ENCODE data around the gene GFM2. TPM values are rescaled to one million over a fixed set of nuclear protein-coding genes. Genes with fewer than 3 reads are reported as not detected.
"Not testable (repeated sequence)": the region's sequence is repeated elsewhere in the genome, so short reads cannot be mapped to it uniquely, and the experiment has no call there.

Gene GFM2
- total RNA-seq, 1 experiment from 2014 or later: 46.8 TPM

- H3K36me3 ChIP-seq (replicated peaks; ENCODE audit: control insufficient read depth, insufficient read depth, low read length): peaks cover 4% of the 10 kb centered on the region
- H3K4me3 ChIP-seq (ENCODE audit: insufficient read depth, low read depth, low read length): no peak overlapping the region
- H3K27me3 ChIP-seq (ENCODE audit: control insufficient read depth, insufficient read depth, low read length): no peaks in the 10 kb centered on the region
- no peak for DNase-seq
These were observed 1.7 kb downstream of the GFM2 start for GRCh38 chr5:74765201-74765600.

- DNase-seq: no peak
- Histone ChIP-seq H3K4me3 (ENCODE audit: insufficient read depth, low read depth, low read length) (no peak overlapping the region), H3K36me3 (replicated peaks; ENCODE audit: control insufficient read depth, insufficient read depth, low read length) (no peaks in the 10 kb centered on the region; the same call in none of the 2 replicates), H3K27me3 (ENCODE audit: control insufficient read depth, insufficient read depth, low read length) (no peaks in the 10 kb centered on the region)
These were observed 3.4 kb downstream of the GFM2 start for GRCh38 chr5:74763504-74763903.

GRCh38 chr5:74762599-74762998, 4.3 kb downstream of the GFM2 start:
- Histone ChIP-seq H3K4me3 (ENCODE audit: insufficient read depth, low read depth, low read length) (no peak overlapping the region), H3K27me3 (ENCODE audit: control insufficient read depth, insufficient read depth, low read length) (no peaks in the 10 kb centered on the region), H3K36me3 (replicated peaks; ENCODE audit: control insufficient read depth, insufficient read depth, low read length) (peaks cover 3% of the 10 kb centered on the region)
- DNase-seq: no peak

GRCh38 chr5:74761241-74761640, 5.7 kb downstream of the GFM2 start:
- Histone ChIP-seq H3K27me3 (ENCODE audit: control insufficient read depth, insufficient read depth, low read length) (no peaks in the 10 kb centered on the region), H3K4me3 (ENCODE audit: insufficient read depth, low read depth, low read length) (no peak overlapping the region), H3K36me3 (replicated peaks; ENCODE audit: control insufficient read depth, insufficient read depth, low read length) (peaks cover 3% of the 10 kb centered on the region)
- no peak for DNase-seq

- DNase-seq; H3K4me3 ChIP-seq (ENCODE audit: insufficient read depth, low read depth, low read length); H3K27me3 ChIP-seq (ENCODE audit: control insufficient read depth, insufficient read depth, low read length); H3K36me3 ChIP-seq (replicated peaks; ENCODE audit: control insufficient read depth, insufficient read depth, low read length): not testable (repeated sequence)
These were observed 18.2 kb downstream of the GFM2 start for GRCh38 chr5:74748742-74749141.

- DNase-seq: no peak
- no peak overlapping the region for H3K4me3 ChIP-seq (ENCODE audit: insufficient read depth, low read depth, low read length)
- peaks cover 4% of the 10 kb centered on the region for H3K36me3 ChIP-seq (replicated peaks; ENCODE audit: control insufficient read depth, insufficient read depth, low read length)
- H3K27me3 ChIP-seq (ENCODE audit: control insufficient read depth, insufficient read depth, low read length): no peaks in the 10 kb centered on the region
These were observed 28.5 kb downstream of the GFM2 start for GRCh38 chr5:74738406-74738805.

- DNase-seq: no peak
- no peaks in the 10 kb centered on the region for H3K27me3 ChIP-seq (ENCODE audit: control insufficient read depth, insufficient read depth, low read length)
- H3K4me3 ChIP-seq (ENCODE audit: insufficient read depth, low read depth, low read length): no peak overlapping the region
- peaks cover 4% of the 10 kb centered on the region for H3K36me3 ChIP-seq (replicated peaks; ENCODE audit: control insufficient read depth, insufficient read depth, low read length)
These were observed 30.2 kb downstream of the GFM2 start for GRCh38 chr5:74736759-74737158.

- no peak for DNase-seq
- Histone ChIP-seq H3K4me3 (ENCODE audit: insufficient read depth, low read depth, low read length) (no peak overlapping the region), H3K36me3 (replicated peaks; ENCODE audit: control insufficient read depth, insufficient read depth, low read length) (peaks cover 14% of the 10 kb centered on the region), H3K27me3 (ENCODE audit: control insufficient read depth, insufficient read depth, low read length) (no peaks in the 10 kb centered on the region)
These were observed 41.6 kb downstream of the GFM2 start for GRCh38 chr5:74725331-74725730.

GRCh38 chr5:74722271-74722670, 44.6 kb downstream of the GFM2 start:
- DNase-seq: no peak
- no peaks in the 10 kb centered on the region for H3K27me3 ChIP-seq (ENCODE audit: control insufficient read depth, insufficient read depth, low read length)
- H3K36me3 ChIP-seq (replicated peaks; ENCODE audit: control insufficient read depth, insufficient read depth, low read length): peaks cover 14% of the 10 kb centered on the region
- H3K4me3 ChIP-seq (ENCODE audit: insufficient read depth, low read depth, low read length): no peak overlapping the region

GRCh38 chr5:74717596-74717995, 49.3 kb downstream of the GFM2 start:
- DNase-seq: no peak
- no peaks in the 10 kb centered on the region for H3K27me3 ChIP-seq (ENCODE audit: control insufficient read depth, insufficient read depth, low read length)

GRCh38 chr5:74693191-74693590, 73.7 kb downstream of the GFM2 start:
- H3K36me3 ChIP-seq (replicated peaks; ENCODE audit: control insufficient read depth, insufficient read depth, low read length): peaks cover 3% of the 10 kb centered on the region; the same call in 1 of the 2 replicates
- H3K27me3 ChIP-seq (ENCODE audit: control insufficient read depth, insufficient read depth, low read length): no peaks in the 10 kb centered on the region
- no peak overlapping the region for H3K4me3 ChIP-seq (ENCODE audit: insufficient read depth, low read depth, low read length)
- no peak for DNase-seq

More at GRCh38 chr5:74717596-74717995, 49.3 kb downstream of the GFM2 start:
- Histone ChIP-seq H3K4me3 (ENCODE audit: insufficient read depth, low read depth, low read length) (no peak overlapping the region), H3K36me3 (replicated peaks; ENCODE audit: control insufficient read depth, insufficient read depth, low read length) (peaks cover 9% of the 10 kb centered on the region)

GRCh38 chr5:74686962-74687751, 79.8 kb downstream of the GFM2 start:
- H3K36me3 ChIP-seq (replicated peaks; ENCODE audit: control insufficient read depth, insufficient read depth, low read length): peaks cover 1% of the 10 kb centered on the region; the same call in 1 of the 2 replicates
- H3K27me3 ChIP-seq (ENCODE audit: control insufficient read depth, insufficient read depth, low read length): no peaks in the 10 kb centered on the region; the same call in 1 of the 2 replicates
- no peak for DNase-seq
- no peak overlapping the region for H3K4me3 ChIP-seq (ENCODE audit: insufficient read depth, low read depth, low read length)

GRCh38 chr5:74685979-74686631, 80.8 kb downstream of the GFM2 start:
- Histone ChIP-seq H3K27me3 (ENCODE audit: control insufficient read depth, insufficient read depth, low read length) (no peaks in the 10 kb centered on the region; the same call in 1 of the 2 replicates), H3K36me3 (replicated peaks; ENCODE audit: control insufficient read depth, insufficient read depth, low read length) (no peaks in the 10 kb centered on the region; the same call in 1 of the 2 replicates), H3K4me3 (ENCODE audit: insufficient read depth, low read depth, low read length) (peak overlapping the region; percentile 89)
- no peak for DNase-seq

- peak within 1 kb of the TSS; percentile 89 for H3K4me3 ChIP-seq (ENCODE audit: insufficient read depth, low read depth, low read length)
- DNase-seq: peak; percentile 96
- H3K27me3 ChIP-seq (ENCODE audit: control insufficient read depth, insufficient read depth, low read length): no peaks in the 10 kb centered on the region; the same call in 1 of the 2 replicates
- H3K36me3 ChIP-seq (replicated peaks; ENCODE audit: control insufficient read depth, insufficient read depth, low read length): no peaks in the 10 kb centered on the region; the same call in 1 of the 2 replicates
These were observed 81.7 kb downstream of the GFM2 start, which contains the start of gene HEXB for GRCh38 chr5:74684900-74685851. Gene HEXB, plus strand, starts transcription at chr5:74685233. Its CDS starts 28 bp downstream, at chr5:74685261.

Data from H7 (cell line).